OCI-LY1 (cell line): ENCODE results near the gene CA12.

ENCODE experiments used
- CTCF ChIP-seq: fragments of 200-600 bp; sonication (generic), shearing (Covaris generic); IDR thresholded peaks from 2 replicates; pipeline ENCODE4 v1.5.1; 2017; ENCODE audit warnings: mild to moderate bottlenecking, antibody characterized with exemption, low read length, moderate library complexity, mixed read lengths
- EZH2 ChIP-seq: fragments of 200-600 bp; sonication (generic), shearing (Covaris generic); IDR thresholded peaks from 2 replicates; pipeline ENCODE4 v1.8.0; 2017; ENCODE audit warnings: borderline replicate concordance, mixed run types, mild to moderate bottlenecking, antibody characterized with exemption, low read length, moderate library complexity, mixed read lengths

- TF ChIP-seq CTCF (no peak), EZH2 (no peak)
These were observed 10.2 kb downstream of the CA12 start for GRCh38 chr15:63371297-63371918.
